NT2/D1 (cell line): ENCODE data around the gene ADPRH.

Experiments
- SUZ12 ChIP-seq: IDR thresholded peaks from 2 replicates; pipeline ENCODE4 v1.6.1; 2011; ENCODE audit not compliant: insufficient read length, insufficient read depth; ENCODE audit errors: extremely low read depth
- YY1 ChIP-seq: IDR thresholded peaks from 2 replicates; pipeline ENCODE4 v1.6.1; 2011; ENCODE audit not compliant: insufficient read length, insufficient read depth
- ZNF274 ChIP-seq: IDR thresholded peaks from 2 replicates; pipeline ENCODE4 v1.6.1; 2011; ENCODE audit warnings: mild to moderate bottlenecking, low read depth, low read length

DNA sequence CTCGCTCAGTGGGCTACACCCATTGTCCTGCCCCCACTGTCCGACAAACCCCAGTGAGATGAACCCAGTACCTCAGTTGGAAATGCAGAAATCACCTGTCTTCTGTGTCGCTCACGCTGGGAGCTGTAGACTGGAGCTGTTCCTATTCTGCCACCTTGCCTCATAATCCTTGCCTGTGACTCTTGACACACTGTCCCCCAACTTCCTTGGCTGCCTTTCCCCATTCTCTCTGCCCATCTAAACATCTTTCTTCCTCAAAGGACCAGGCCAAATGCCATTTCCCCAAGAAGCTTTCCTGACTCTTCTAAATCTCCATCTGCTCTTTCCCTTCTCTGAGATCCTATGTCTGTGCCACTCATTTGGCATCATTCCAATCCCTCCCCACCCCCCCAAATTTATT, 10.1 kb upstream of the ADPRH start:
- no peak for TF ChIP-seq ZNF274
- TF ChIP-seq YY1, result no peak
- no peak for TF ChIP-seq SUZ12
